HepG2 (cell line): Measurements from ENCODE around the gene SPIB. TPM values are rescaled to one million over a fixed set of nuclear protein-coding genes. Genes with fewer than 3 reads are reported as not detected.
A peak's percentile ranks its signal among the peaks of the same experiment; 100 is the strongest.

Experiments
- ATAC-seq: fragments of 200-7000 bp; cut with Tn5 transposase; 3 replicates; pipeline ENCODE4 v1.9.1; 2020; ENCODE audit warnings: mild to moderate bottlenecking, moderate library complexity
- BruUV-seq: library from RNA; stranded (reverse); fragments of 400-500 nt; replicated peaks from 2 replicates; lab custom pipeline; 2021; lab: Mats Ljungman, UMichigan
- CTCF ChIA-PET: fragments of 300-600 bp; formaldehyde crosslinking; extraction: SDS; loops from one replicate; lab custom pipeline; 2021; ENCODE audit warnings: low total read pairs, inconsistent platforms, low intra/inter-chr PET ratio; lab: Yijun Ruan, JAX
- POLR2A ChIA-PET: fragments of 350-600 bp; sonication (Branson Sonifier 250); formaldehyde crosslinking; loops from one replicate; lab custom pipeline; 2020; ENCODE audit warnings: antibody characterized with exemption, inconsistent platforms; lab: Yijun Ruan, JAX
- DNase-seq: peaks from one replicate; pipeline ENCODE4 v3.0.0-alpha.2; 2015; ENCODE audit warnings: low spot score
- FAIRE-seq: peaks from 3 replicates; lab custom pipeline; 2011; peaks lifted over from hg19 to GRCh38; lab: Jason Lieb, UNC
- H2AFZ ChIP-seq: one replicate; pipeline ENCODE4 v1.6.1; 2011; ENCODE audit warnings: low read length, inconsistent platforms
- H3K27ac ChIP-seq: fragments of 300-600 bp; 3 replicates; pipeline ENCODE4 v1.8.0; 2011; ENCODE audit warnings: mixed run types, mild to moderate bottlenecking, mixed read lengths, low read length, inconsistent platforms; ENCODE audit not compliant: insufficient read depth; ENCODE audit errors: extremely low read length
- H3K27me3 ChIP-seq, 2 experiments: fragments of 200-600 bp in 1 of 2; 2 replicates in 1 of 2; 3 replicates in 1 of 2; pipeline versions ENCODE4 v1.6.0 to v1.8.0; 2011; ENCODE audit warnings: low read length in 2 of 2, mild to moderate bottlenecking in 2 of 2, moderate library complexity in 2 of 2, inconsistent platforms in 1 of 2; ENCODE audit not compliant: insufficient read depth in 2 of 2, control insufficient read depth in 1 of 2
- H3K36me3 ChIP-seq, 2 experiments: fragments of 200-600 bp in 1 of 2; replicated peaks in 1 of 2; 2 replicates in 1 of 2; 3 replicates in 1 of 2; pipeline versions ENCODE4 v1.5.1 to v1.8.0; 2011; ENCODE audit warnings: low read length in 2 of 2, inconsistent platforms in 1 of 2; ENCODE audit not compliant: insufficient read depth in 2 of 2, control insufficient read depth in 1 of 2
- H3K4me1 ChIP-seq: 2 replicates; pipeline ENCODE4 v1.5.1; 2012; ENCODE audit warnings: low read length, inconsistent platforms; ENCODE audit not compliant: insufficient read depth
- H3K4me2 ChIP-seq: 2 replicates; pipeline ENCODE4 v1.6.0; 2011; ENCODE audit warnings: low read depth, low read length, inconsistent platforms
- H3K4me3 ChIP-seq, 3 experiments: fragments of 200-600 bp in 1 of 3; sonication (generic), shearing (Covaris generic) in 1 of 3; replicated peaks in 1 of 3; 2 replicates each; pipeline ENCODE4 v1.5.1; 2011 to 2016; ENCODE audit warnings: low read length in 3 of 3, inconsistent platforms in 2 of 3, low read depth in 2 of 3, mild to moderate bottlenecking in 2 of 3, control low read depth in 1 of 3, mixed read lengths in 1 of 3; ENCODE audit not compliant: insufficient read depth in 1 of 3
- H3K79me2 ChIP-seq: one replicate; pipeline ENCODE4 v1.6.1; 2011; ENCODE audit warnings: low read length, inconsistent platforms; ENCODE audit not compliant: insufficient read depth
- H3K9ac ChIP-seq: 2 replicates; pipeline ENCODE4 v1.6.0; 2011; ENCODE audit warnings: mild to moderate bottlenecking, low read depth, low read length, inconsistent platforms; ENCODE audit not compliant: insufficient read depth
- H3K9me3 ChIP-seq: 2 replicates; pipeline ENCODE4 v1.5.1; 2012; ENCODE audit warnings: mild to moderate bottlenecking, low read length
- H4K20me1 ChIP-seq: 2 replicates; pipeline ENCODE4 v1.6.0; 2011; ENCODE audit warnings: inconsistent platforms, mild to moderate bottlenecking, low read length, moderate library complexity; ENCODE audit not compliant: insufficient read depth
- BCL6 ChIP-seq: IDR thresholded peaks from 2 replicates; pipeline ENCODE4 v1.6.1; 2016; ENCODE audit warnings: missing genetic modification reagents, missing compliant biosample characterization
- ELF4 ChIP-seq: sonication (generic); formaldehyde crosslinking; IDR thresholded peaks from 2 replicates; pipeline ENCODE4 v1.5.0; 2020; ENCODE audit warnings: missing genetic modification reagents, mild to moderate bottlenecking, moderate library complexity, borderline replicate concordance
- PAWR ChIP-seq: sonication (generic); formaldehyde crosslinking; IDR thresholded peaks from 2 replicates; pipeline ENCODE4 v1.4.0; 2020; ENCODE audit warnings: missing genetic modification reagents, mild to moderate bottlenecking, borderline replicate concordance
- REPIN1 ChIP-seq: sonication (generic); formaldehyde crosslinking; IDR thresholded peaks from 2 replicates; pipeline ENCODE4 v1.8.0; 2022; ENCODE audit warnings: missing genetic modification reagents, low read depth, mild to moderate bottlenecking, borderline replicate concordance
- TSC22D2 ChIP-seq: sonication (generic); formaldehyde crosslinking; IDR thresholded peaks from 2 replicates; pipeline ENCODE4 v1.5.1; 2020; ENCODE audit warnings: missing genetic modification reagents, mild to moderate bottlenecking, borderline replicate concordance
- ZBTB8A ChIP-seq: sonication (generic); formaldehyde crosslinking; IDR thresholded peaks from 2 replicates; pipeline ENCODE4 v1.4.0; 2020; ENCODE audit warnings: mild to moderate bottlenecking, low read depth, missing genetic modification reagents, borderline replicate concordance
- ZNF121 ChIP-seq: sonication (generic); formaldehyde crosslinking; IDR thresholded peaks from 2 replicates; pipeline ENCODE4 v1.5.0; 2020; ENCODE audit warnings: mild to moderate bottlenecking, missing genetic modification reagents
- ZNF441 ChIP-seq: sonication (generic); formaldehyde crosslinking; IDR thresholded peaks from 2 replicates; pipeline ENCODE4 v1.7.0; 2021; ENCODE audit warnings: missing genetic modification reagents, borderline replicate concordance
- ZNF550 ChIP-seq: sonication (generic); formaldehyde crosslinking; IDR thresholded peaks from 2 replicates; pipeline ENCODE4 v1.4.0; 2020; ENCODE audit warnings: mild to moderate bottlenecking, missing genetic modification reagents, borderline replicate concordance
- WGBS: methylation state at CpG from one replicate; pipeline ENCODE4 v1.1.6; 2017; ENCODE audit warnings: low lambda C conversion rate; 5-methylcytosine and 5-hydroxymethylcytosine counted together
- in situ Hi-C: cut with HindIII; loops from 2 replicates; pipeline ENCODE4 v1.10.0; 2017; ENCODE audit warnings: low pct_unique_long_range_greater_than_20kb; ENCODE audit not compliant: extremely low pct_ligation_motif_present
- intact Hi-C: fragments of 100-400 bp; cut with micrococcal nuclease; formaldehyde crosslinking; loops from one replicate; pipeline ENCODE4 v1.10.0; 2022; ENCODE audit not compliant: unreplicated experiment
- polyA plus RNA-seq, 8 experiments: library from polyadenylated mRNA; depleted of rRNA in 3 of 8; stranded (reverse) in 7 of 8; unstranded in 1 of 8; fragments of >200 nt; fragmentation: Illumina TruSeq in 4 of 8; extraction: Trizol in 4 of 8; gene quantifications; 2 replicates each; pipeline versions ENCODE4 v1.2.1 to v1.2.3, GENCODE V29; 2011 to 2016; ENCODE audit warnings: low read depth in 4 of 8, missing spikeins in 1 of 8, mixed read lengths in 1 of 8; ENCODE audit not compliant: insufficient read depth in 1 of 8
- total RNA-seq, 5 experiments: library from RNA; depleted of rRNA; stranded (reverse); fragments of >200 nt; fragmentation: Illumina TruSeq; extraction: Trizol; gene quantifications; 2 replicates each; pipeline ENCODE4 v1.2.3, GENCODE V29; 2016; ENCODE audit warnings: low read depth in 1 of 5
- TF ChIP-seq, protein P1 (sequence below): sonication (generic); formaldehyde crosslinking; IDR thresholded peaks from 2 replicates; pipeline ENCODE4 v1.5.1; 2020; ENCODE audit warnings: mild to moderate bottlenecking, missing genetic modification reagents, moderate library complexity
- TF ChIP-seq, protein P2 (sequence below): sonication (generic); formaldehyde crosslinking; IDR thresholded peaks from 2 replicates; pipeline ENCODE4 v1.4.0; 2020; ENCODE audit warnings: missing genetic modification reagents, borderline replicate concordance
- TF ChIP-seq, protein P3 (sequence below): sonication (generic); formaldehyde crosslinking; IDR thresholded peaks from 2 replicates; pipeline ENCODE4 v1.8.0; 2022; ENCODE audit warnings: mild to moderate bottlenecking, missing genetic modification reagents
- TF ChIP-seq, protein P4 (sequence below): sonication (generic); formaldehyde crosslinking; IDR thresholded peaks from 2 replicates; pipeline ENCODE4 v1.5.0; 2020; ENCODE audit warnings: missing genetic modification reagents
- TF ChIP-seq, protein P5 (sequence below): sonication (generic); formaldehyde crosslinking; conservative IDR thresholded peaks from 2 replicates; pipeline ENCODE4 v1.4.0; 2020; ENCODE audit warnings: missing genetic modification reagents

SPIB gene
- total and polyA plus RNA-seq, 2 of the 13 experiments (the other 11 are each of a cell fraction or from before 2014, with no cell fraction given) = 0.04 TPM; not detected in 1

DNA sequence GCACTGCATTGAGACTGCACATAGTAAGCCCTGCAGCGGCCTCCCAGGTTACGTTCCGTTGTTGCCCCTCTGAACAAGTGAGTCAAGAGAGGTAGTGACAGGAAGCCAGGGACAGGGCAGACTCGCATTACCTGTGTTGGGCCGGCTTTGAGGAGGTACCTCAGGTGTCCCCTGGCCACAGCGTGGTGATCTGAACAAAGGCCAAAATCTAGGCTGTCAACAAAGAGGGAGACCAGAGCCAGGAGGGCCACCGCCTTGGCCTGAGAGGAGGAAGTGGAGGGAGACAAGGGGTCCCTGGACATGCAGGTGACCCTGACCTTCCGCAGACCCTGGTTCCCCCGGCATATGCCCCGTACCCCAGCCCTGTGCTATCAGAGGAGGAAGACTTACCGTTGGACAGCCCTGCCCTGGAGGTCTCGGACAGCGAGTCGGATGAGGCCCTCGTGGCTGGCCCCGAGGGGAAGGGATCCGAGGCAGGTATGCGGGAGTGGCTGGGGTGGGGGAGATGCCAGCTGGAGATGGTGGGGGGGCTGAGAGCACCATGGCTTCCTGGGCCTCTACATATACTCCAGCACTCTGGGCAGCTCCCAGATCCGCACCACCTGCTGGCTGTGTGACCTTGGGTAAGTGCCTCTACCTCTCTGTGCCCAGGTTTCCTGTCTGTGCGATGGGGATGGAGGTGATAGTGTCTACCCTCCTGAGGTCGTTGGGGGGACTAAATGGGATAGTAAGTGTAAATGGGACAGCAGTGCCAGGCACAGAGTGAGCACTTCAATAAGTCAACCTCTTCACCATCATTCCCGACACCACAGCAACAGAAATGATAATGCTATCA is 4.8 kb downstream of the SPIB start:
- CTCF ChIA-PET = no interaction called here
- in situ Hi-C loops = no loop called here
- TF ChIP-seq, protein P1, sequence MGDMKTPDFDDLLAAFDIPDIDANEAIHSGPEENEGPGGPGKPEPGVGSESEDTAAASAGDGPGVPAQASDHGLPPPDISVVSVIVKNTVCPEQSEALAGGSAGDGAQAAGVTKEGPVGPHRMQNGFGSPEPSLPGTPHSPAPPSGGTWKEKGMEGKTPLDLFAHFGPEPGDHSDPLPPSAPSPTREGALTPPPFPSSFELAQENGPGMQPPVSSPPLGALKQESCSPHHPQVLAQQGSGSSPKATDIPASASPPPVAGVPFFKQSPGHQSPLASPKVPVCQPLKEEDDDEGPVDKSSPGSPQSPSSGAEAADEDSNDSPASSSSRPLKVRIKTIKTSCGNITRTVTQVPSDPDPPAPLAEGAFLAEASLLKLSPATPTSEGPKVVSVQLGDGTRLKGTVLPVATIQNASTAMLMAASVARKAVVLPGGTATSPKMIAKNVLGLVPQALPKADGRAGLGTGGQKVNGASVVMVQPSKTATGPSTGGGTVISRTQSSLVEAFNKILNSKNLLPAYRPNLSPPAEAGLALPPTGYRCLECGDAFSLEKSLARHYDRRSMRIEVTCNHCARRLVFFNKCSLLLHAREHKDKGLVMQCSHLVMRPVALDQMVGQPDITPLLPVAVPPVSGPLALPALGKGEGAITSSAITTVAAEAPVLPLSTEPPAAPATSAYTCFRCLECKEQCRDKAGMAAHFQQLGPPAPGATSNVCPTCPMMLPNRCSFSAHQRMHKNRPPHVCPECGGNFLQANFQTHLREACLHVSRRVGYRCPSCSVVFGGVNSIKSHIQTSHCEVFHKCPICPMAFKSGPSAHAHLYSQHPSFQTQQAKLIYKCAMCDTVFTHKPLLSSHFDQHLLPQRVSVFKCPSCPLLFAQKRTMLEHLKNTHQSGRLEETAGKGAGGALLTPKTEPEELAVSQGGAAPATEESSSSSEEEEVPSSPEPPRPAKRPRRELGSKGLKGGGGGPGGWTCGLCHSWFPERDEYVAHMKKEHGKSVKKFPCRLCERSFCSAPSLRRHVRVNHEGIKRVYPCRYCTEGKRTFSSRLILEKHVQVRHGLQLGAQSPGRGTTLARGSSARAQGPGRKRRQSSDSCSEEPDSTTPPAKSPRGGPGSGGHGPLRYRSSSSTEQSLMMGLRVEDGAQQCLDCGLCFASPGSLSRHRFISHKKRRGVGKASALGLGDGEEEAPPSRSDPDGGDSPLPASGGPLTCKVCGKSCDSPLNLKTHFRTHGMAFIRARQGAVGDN (CRISPR knock-in tag) = peak; percentile 37
- no peak for TF ChIP-seq ZNF441
- TF ChIP-seq, protein P2, sequence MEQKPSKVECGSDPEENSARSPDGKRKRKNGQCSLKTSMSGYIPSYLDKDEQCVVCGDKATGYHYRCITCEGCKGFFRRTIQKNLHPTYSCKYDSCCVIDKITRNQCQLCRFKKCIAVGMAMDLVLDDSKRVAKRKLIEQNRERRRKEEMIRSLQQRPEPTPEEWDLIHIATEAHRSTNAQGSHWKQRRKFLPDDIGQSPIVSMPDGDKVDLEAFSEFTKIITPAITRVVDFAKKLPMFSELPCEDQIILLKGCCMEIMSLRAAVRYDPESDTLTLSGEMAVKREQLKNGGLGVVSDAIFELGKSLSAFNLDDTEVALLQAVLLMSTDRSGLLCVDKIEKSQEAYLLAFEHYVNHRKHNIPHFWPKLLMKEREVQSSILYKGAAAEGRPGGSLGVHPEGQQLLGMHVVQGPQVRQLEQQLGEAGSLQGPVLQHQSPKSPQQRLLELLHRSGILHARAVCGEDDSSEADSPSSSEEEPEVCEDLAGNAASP (CRISPR knock-in tag) = no peak
- TF ChIP-seq ELF4 (CRISPR knock-in tag) = no peak
- no peak for TF ChIP-seq PAWR (CRISPR knock-in tag)
- TF ChIP-seq, protein P3, sequence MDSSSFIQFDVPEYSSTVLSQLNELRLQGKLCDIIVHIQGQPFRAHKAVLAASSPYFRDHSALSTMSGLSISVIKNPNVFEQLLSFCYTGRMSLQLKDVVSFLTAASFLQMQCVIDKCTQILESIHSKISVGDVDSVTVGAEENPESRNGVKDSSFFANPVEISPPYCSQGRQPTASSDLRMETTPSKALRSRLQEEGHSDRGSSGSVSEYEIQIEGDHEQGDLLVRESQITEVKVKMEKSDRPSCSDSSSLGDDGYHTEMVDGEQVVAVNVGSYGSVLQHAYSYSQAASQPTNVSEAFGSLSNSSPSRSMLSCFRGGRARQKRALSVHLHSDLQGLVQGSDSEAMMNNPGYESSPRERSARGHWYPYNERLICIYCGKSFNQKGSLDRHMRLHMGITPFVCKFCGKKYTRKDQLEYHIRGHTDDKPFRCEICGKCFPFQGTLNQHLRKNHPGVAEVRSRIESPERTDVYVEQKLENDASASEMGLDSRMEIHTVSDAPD (CRISPR knock-in tag) = no peak
- TF ChIP-seq, protein P4, sequence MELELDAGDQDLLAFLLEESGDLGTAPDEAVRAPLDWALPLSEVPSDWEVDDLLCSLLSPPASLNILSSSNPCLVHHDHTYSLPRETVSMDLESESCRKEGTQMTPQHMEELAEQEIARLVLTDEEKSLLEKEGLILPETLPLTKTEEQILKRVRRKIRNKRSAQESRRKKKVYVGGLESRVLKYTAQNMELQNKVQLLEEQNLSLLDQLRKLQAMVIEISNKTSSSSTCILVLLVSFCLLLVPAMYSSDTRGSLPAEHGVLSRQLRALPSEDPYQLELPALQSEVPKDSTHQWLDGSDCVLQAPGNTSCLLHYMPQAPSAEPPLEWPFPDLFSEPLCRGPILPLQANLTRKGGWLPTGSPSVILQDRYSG = no peak
- 0 out of 2 replicates have a peak, but pooled peaks have one; percentile 1 for TF ChIP-seq ZNF121 (CRISPR knock-in tag)
- TF ChIP-seq, protein P5, sequence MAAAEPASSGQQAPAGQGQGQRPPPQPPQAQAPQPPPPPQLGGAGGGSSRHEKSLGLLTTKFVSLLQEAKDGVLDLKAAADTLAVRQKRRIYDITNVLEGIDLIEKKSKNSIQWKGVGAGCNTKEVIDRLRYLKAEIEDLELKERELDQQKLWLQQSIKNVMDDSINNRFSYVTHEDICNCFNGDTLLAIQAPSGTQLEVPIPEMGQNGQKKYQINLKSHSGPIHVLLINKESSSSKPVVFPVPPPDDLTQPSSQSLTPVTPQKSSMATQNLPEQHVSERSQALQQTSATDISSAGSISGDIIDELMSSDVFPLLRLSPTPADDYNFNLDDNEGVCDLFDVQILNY (CRISPR knock-in tag) = no peak
- no peak for TF ChIP-seq TSC22D2 (CRISPR knock-in tag)
- TF ChIP-seq ZBTB8A = no peak
- TF ChIP-seq REPIN1 (CRISPR knock-in tag) = no peak
- no peak for TF ChIP-seq BCL6 (CRISPR knock-in tag)
- TF ChIP-seq ZNF550 = no peak

More for the DNA sequence above, 4.8 kb downstream of the SPIB start:
- no peaks in the 10 kb centered on the region for H3K9me3 ChIP-seq
- H3K4me1 ChIP-seq = peaks cover 19% of the 10 kb centered on the region
- no peaks in the 10 kb centered on the region for H4K20me1 ChIP-seq
- no peak overlapping the region for H3K4me3 ChIP-seq
- H3K4me2 ChIP-seq = peak overlapping the region; percentile 42
- no peak overlapping the region for H3K9ac ChIP-seq
- FAIRE-seq (no peak), DNase-seq (no peak), ATAC-seq (peak; percentile 54)
- intact Hi-C loops = no loop called here
- no peak overlapping the region for H2AFZ ChIP-seq
- BruUV-seq = no TSS peak
- 38% methylated on average over 18 of the region's 22 CpGs for WGBS
- no peak overlapping the region for H3K27ac ChIP-seq
- H3K36me3 ChIP-seq = no peaks in the 10 kb centered on the region
- H3K27me3 ChIP-seq = no peaks in the 10 kb centered on the region; a peak in 1 of 5 replicates
- H3K79me2 ChIP-seq = no peaks in the 10 kb centered on the region
- POLR2A ChIA-PET = no interaction called here
